Measurements from ENCODE around the gene PHLDB1.

Gene PHLDB1

GRCh38 chr11:118645066-118645715 is 37.8 kb downstream of the PHLDB1 start:
- no peak overlapping the region for H3K4me3 ChIP-seq (replicated peaks; ENCODE audit: insufficient read depth, low read length)
- TF ChIP-seq SPI1 (IDR thresholded peaks at IDR 0.05; ENCODE audit: borderline replicate concordance, low read depth) (no peak), CTCF (IDR thresholded peaks at IDR 0.05; ENCODE audit: insufficient read depth, low read length) (no peak), GABPA (IDR thresholded peaks at IDR 0.05; ENCODE audit: low read depth) (no peak), POLR2AphosphoS5 (IDR thresholded peaks at IDR 0.05; ENCODE audit: low read depth) (no peak), REST (IDR thresholded peaks at IDR 0.05; ENCODE audit: insufficient replicate concordance, low read depth) (no peak)
- no peak overlapping the region for H3K27ac ChIP-seq (replicated peaks)
- peaks cover 5% of the 10 kb centered on the region for H3K27me3 ChIP-seq (ENCODE audit: insufficient read depth, poor library complexity, severe bottlenecking)
- no peak for DNase-seq (ENCODE audit: low read depth in 1 of 2, low spot score in 1 of 2)

DNA sequence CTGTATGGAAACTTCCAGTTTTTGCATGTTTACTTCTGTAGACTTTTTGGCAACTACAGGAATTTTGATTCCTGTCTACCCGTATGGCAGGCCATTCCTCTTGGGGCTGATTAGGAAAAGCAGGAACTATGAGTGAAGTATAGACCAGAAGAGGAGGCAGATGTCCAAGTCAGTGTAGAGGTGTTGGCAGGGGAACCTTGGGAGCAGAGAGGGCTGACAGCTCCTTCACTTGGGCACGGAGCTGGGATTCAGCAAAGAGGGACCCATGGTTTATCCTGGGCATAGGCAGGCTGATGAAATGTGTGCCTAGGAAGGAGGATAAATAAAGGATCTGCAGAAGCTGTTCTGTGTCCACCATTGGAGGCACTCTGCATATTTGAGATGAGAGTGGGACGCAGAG is 39.0 kb downstream of the PHLDB1 start:
- Histone ChIP-seq H3K27me3 (ENCODE audit: insufficient read depth, poor library complexity, severe bottlenecking) (peaks cover 5% of the 10 kb centered on the region), H3K4me3 (replicated peaks; ENCODE audit: insufficient read depth, low read length) (no peak overlapping the region), H3K27ac (replicated peaks) (no peak overlapping the region)
- DNase-seq (ENCODE audit: low read depth in 1 of 2, low spot score in 1 of 2): no peak
- TF ChIP-seq POLR2AphosphoS5 (IDR thresholded peaks at IDR 0.05; ENCODE audit: low read depth) (no peak), CTCF (IDR thresholded peaks at IDR 0.05; ENCODE audit: insufficient read depth, low read length) (no peak), SPI1 (IDR thresholded peaks at IDR 0.05; ENCODE audit: borderline replicate concordance, low read depth) (no peak), GABPA (IDR thresholded peaks at IDR 0.05; ENCODE audit: low read depth) (no peak), REST (IDR thresholded peaks at IDR 0.05; ENCODE audit: insufficient replicate concordance, low read depth) (no peak)

- no peak for DNase-seq (ENCODE audit: low read depth in 1 of 2, low spot score in 1 of 2)
- Histone ChIP-seq H3K27me3 (ENCODE audit: insufficient read depth, poor library complexity, severe bottlenecking) (peaks cover 5% of the 10 kb centered on the region), H3K27ac (replicated peaks) (no peak overlapping the region), H3K4me3 (replicated peaks; ENCODE audit: insufficient read depth, low read length) (no peak overlapping the region)
- TF ChIP-seq GABPA (IDR thresholded peaks at IDR 0.05; ENCODE audit: low read depth) (no peak), POLR2AphosphoS5 (IDR thresholded peaks at IDR 0.05; ENCODE audit: low read depth) (no peak), CTCF (IDR thresholded peaks at IDR 0.05; ENCODE audit: insufficient read depth, low read length) (no peak), REST (IDR thresholded peaks at IDR 0.05; ENCODE audit: insufficient replicate concordance, low read depth) (no peak), SPI1 (IDR thresholded peaks at IDR 0.05; ENCODE audit: borderline replicate concordance, low read depth) (no peak)
Measured at GRCh38 chr11:118648291-118648690, 40.9 kb downstream of the PHLDB1 start.

Measured in HL-60 (cell line).